ENCODE data around the gene CSTPP1.

DNA sequence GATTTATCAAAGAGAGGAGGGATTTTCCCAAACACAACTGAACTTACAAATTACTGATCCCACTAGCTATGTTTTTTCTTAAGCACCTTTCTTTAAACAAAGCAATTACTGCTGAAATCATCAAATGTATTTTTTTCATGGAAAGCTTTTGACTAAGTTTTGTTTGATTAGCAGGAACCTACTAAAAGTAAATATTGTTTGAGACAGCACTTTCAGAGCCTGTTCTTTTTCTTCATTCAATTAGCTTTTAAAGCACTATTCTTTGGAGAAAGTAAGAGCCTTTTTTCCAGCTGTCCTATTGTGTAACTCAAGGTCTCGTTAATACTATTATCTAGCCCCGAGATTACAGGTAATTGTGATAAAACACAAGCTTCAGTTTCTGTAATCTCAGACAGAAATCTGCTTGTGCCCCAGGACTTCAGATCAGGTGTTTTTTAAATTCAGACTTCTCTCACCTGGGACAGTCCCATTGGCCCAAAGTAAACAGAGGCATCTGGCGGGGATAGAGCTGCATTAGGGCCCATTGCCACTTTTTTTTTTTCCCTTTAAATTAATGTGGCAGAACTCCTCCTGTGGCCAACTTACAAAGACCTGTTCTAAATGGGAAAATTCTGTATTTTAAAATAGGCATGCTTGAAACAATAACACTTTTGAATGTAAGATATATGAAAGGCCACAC is 11.0 kb downstream of the CSTPP1 start:
- TF ChIP-seq POLR2A (IDR thresholded peaks at IDR 0.05) (no peak), EP300 (IDR thresholded peaks at IDR 0.05) (no peak), POLR2AphosphoS5 (IDR thresholded peaks at IDR 0.05) (no peak)
- TF ChIP-seq, protein P1, sequence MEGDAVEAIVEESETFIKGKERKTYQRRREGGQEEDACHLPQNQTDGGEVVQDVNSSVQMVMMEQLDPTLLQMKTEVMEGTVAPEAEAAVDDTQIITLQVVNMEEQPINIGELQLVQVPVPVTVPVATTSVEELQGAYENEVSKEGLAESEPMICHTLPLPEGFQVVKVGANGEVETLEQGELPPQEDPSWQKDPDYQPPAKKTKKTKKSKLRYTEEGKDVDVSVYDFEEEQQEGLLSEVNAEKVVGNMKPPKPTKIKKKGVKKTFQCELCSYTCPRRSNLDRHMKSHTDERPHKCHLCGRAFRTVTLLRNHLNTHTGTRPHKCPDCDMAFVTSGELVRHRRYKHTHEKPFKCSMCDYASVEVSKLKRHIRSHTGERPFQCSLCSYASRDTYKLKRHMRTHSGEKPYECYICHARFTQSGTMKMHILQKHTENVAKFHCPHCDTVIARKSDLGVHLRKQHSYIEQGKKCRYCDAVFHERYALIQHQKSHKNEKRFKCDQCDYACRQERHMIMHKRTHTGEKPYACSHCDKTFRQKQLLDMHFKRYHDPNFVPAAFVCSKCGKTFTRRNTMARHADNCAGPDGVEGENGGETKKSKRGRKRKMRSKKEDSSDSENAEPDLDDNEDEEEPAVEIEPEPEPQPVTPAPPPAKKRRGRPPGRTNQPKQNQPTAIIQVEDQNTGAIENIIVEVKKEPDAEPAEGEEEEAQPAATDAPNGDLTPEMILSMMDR (IDR thresholded peaks at IDR 0.05), result no peak

All from gastroesophageal sphincter (tissue), 3 donors.